ENCODE measurements around the gene BANK1. TPM values are rescaled to one million over a fixed set of nuclear protein-coding genes. Genes with fewer than 3 reads are reported as not detected.

Gene BANK1
- total and polyA plus RNA-seq, 10 of the 15 experiments (the other 5 are each of a cell fraction or from before 2014, with no cell fraction given): 0.13 to 2.1 (median 0.42) TPM

GRCh38 chr4:101761405-101761804 lies 29.1 kb upstream of the BANK1 start:
- no peaks in the 10 kb centered on the region for H3K4me1 ChIP-seq (ENCODE audit: control insufficient read depth, insufficient read depth, low read length)
- H3K4me3 ChIP-seq: no peak overlapping the region
- no peaks in the 10 kb centered on the region for H3K36me3 ChIP-seq (ENCODE audit: control insufficient read depth in 2 of 2, insufficient read depth in 2 of 2, low read length in 1 of 2)
- POLR2A ChIA-PET: no interaction called here
- RAD21 ChIA-PET (ENCODE audit: unreplicated experiment): no interaction called here
- no peaks in the 10 kb centered on the region for H3K9me3 ChIP-seq (replicated peaks; ENCODE audit: control insufficient read depth, insufficient read depth, low read length)
- 55% methylated on average over 1 of the region's 1 CpG for WGBS (ENCODE audit: insufficient coverage, insufficient replicate concordance, low lambda C conversion rate, missing lambda C conversion rate)
- no peaks in the 10 kb centered on the region for H3K27me3 ChIP-seq (replicated peaks in 1 of 2; ENCODE audit: control insufficient read depth in 2 of 2, insufficient read depth in 2 of 2, low read length in 1 of 2)
- TF ChIP-seq ATF3 (IDR thresholded peaks at IDR 0.05; ENCODE audit: borderline replicate concordance, extremely low read depth, low read depth, low read length) (no peak), EZH2 (IDR thresholded peaks at IDR 0.05; ENCODE audit: borderline replicate concordance, control insufficient read depth, low read depth, low read length) (no peak), RCOR1 (conservative IDR thresholded peaks at IDR 0.05; ENCODE audit: low read depth, low read length) (no peak), IKZF2 (IDR thresholded peaks at IDR 0.05) (no peak), PRDM15 (CRISPR knock-in tag; IDR thresholded peaks at IDR 0.05) (no peak), TCF12 (IDR thresholded peaks at IDR 0.05; ENCODE audit: low read depth, low read length) (no peak), TAF1 (IDR thresholded peaks at IDR 0.05; ENCODE audit: borderline replicate concordance, low read depth, low read length) (no peak), PAX8 (IDR thresholded peaks at IDR 0.05) (no peak), EED (IDR thresholded peaks at IDR 0.05; ENCODE audit: low read depth) (no peak), ZNF384 (IDR thresholded peaks at IDR 0.05; ENCODE audit: borderline replicate concordance, low read depth, low read length) (no peak), NR2C2 (IDR thresholded peaks at IDR 0.05; ENCODE audit: borderline replicate concordance, control insufficient read depth, insufficient read length, low read depth) (no peak), KAT2A (conservative IDR thresholded peaks at IDR 0.05; ENCODE audit: control insufficient read depth, low read depth, low read length) (no peak), HSF1 (IDR thresholded peaks at IDR 0.05; ENCODE audit: low read depth, low read length) (no peak), SPI1 (IDR thresholded peaks at IDR 0.05; ENCODE audit: borderline replicate concordance, insufficient read depth, low read depth, low read length) (no peak), ZNF592 (IDR thresholded peaks at IDR 0.05) (no peak)
- no peak overlapping the region for H2AFZ ChIP-seq (ENCODE audit: control insufficient read depth, low read depth, low read length)
- H3K4me2 ChIP-seq (ENCODE audit: control insufficient read depth, insufficient read depth): no peak overlapping the region
- BruUV-seq (replicated peaks): no TSS peak
- H3K79me2 ChIP-seq (ENCODE audit: control insufficient read depth, insufficient read depth, low read length): no peaks in the 10 kb centered on the region
- DNase-seq (ENCODE audit: low read depth, low spot score): no peak
- H4K20me1 ChIP-seq (ENCODE audit: control insufficient read depth, insufficient read depth): no peaks in the 10 kb centered on the region
- in situ Hi-C loops (cut with MboI) (no loop called here), intact Hi-C loops (cut with micrococcal nuclease; ENCODE audit: unreplicated experiment) (no loop called here)
- no peak for FAIRE-seq
- H3K9ac ChIP-seq (ENCODE audit: control insufficient read depth, insufficient read depth, low read length): no peak overlapping the region
- CTCF ChIA-PET: no interaction called here
- H3K27ac ChIP-seq (ENCODE audit: control insufficient read depth, insufficient read depth): no peak overlapping the region
- SMC1A ChIA-PET (ENCODE audit: uncharacterized antibody, unreplicated experiment): no interaction called here
- no peak for ATAC-seq

All from GM12878 (cell line).